SK-N-MC (cell line): Measurements from ENCODE around the gene TCF15.
"Not testable (repeated sequence)": the region's sequence is repeated elsewhere in the genome, so short reads cannot be mapped to it uniquely, and the experiment has no call there.

ENCODE experiments used
- DNase-seq: peaks from one replicate; pipeline ENCODE4 v3.0.0-alpha.2; 2011; ENCODE audit warnings: low read depth, low spot score
- H3K27ac ChIP-seq: fragments of 200-600 bp; sonication (generic); 2 replicates; pipeline ENCODE4 v1.5.1; 2016; ENCODE audit warnings: mixed run types
- H3K36me3 ChIP-seq: fragments of 200-600 bp; sonication (generic); 2 replicates; pipeline ENCODE4 v1.6.1; 2017; ENCODE audit warnings: antibody characterized with exemption, low read length, mixed read lengths; ENCODE audit not compliant: insufficient read depth
- H3K4me3 ChIP-seq: fragments of 200-600 bp; sonication (generic); 2 replicates; pipeline ENCODE4 v1.5.1; 2016
- H3K9ac ChIP-seq: fragments of 200-600 bp; sonication (generic); 2 replicates; pipeline ENCODE4 v1.8.0; 2017; ENCODE audit warnings: mixed run types, mixed read lengths; ENCODE audit not compliant: insufficient read length
- H3K9me3 ChIP-seq: fragments of 200-600 bp; sonication (generic); 2 replicates; pipeline ENCODE4 v1.6.1; 2017; ENCODE audit warnings: low read depth, mild to moderate bottlenecking, antibody characterized with exemption, low read length, moderate library complexity, mixed read lengths
- EZH2 ChIP-seq: fragments of 200-600 bp; sonication (generic); IDR thresholded peaks from one replicate; pipeline ENCODE4 v1.6.1; 2017; ENCODE audit warnings: antibody characterized with exemption
- FOXP2 ChIP-seq: optimal IDR thresholded peaks from 2 replicates; pipeline ENCODE3; 2011; ENCODE audit warnings: mild to moderate bottlenecking, moderate library complexity; ENCODE audit not compliant: insufficient read depth; ENCODE audit errors: extremely low read length, control extremely low read depth
- POLR2AphosphoS5 ChIP-seq: IDR thresholded peaks from 2 replicates; pipeline ENCODE4 v1.6.1; 2012; ENCODE audit warnings: mild to moderate bottlenecking, low read depth, low read length, borderline replicate concordance

The TCF15 gene

DNA sequence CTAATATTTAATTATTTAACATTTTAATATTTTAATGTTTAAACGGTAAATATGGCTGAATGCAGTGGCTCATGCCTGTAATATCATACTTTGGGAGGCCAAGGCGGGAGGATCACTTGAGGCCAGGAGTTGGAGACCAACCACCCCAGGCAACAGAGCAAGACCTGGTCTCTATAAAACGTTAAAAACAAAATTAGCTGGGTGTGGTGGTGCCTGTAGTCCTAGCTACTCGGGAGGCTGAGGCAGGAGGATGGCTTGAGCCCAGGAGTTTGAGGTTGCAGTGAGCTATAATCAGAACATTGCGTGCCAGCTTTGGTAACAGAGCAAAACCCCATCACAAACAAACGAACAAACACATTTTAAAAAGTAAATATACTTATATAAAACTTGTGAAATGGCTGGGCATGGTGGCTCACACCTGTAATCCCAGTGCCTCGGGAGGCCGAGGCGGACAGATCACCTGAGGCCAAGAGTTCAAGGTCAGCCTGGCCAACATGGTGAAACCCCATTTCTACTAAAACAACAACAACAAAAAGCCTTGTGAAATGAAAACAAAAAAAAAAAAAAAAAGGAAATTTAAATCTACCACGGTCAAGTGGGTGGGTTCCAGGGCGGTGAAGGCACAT is 34.7 kb upstream of the TCF15 start:
- Histone ChIP-seq H3K4me3 (no peak overlapping the region), H3K9ac (no peak overlapping the region), H3K9me3 (no peaks in the 10 kb centered on the region), H3K27ac (no peak overlapping the region), H3K36me3 (peaks cover 13% of the 10 kb centered on the region)
- no peak for TF ChIP-seq POLR2AphosphoS5
- TF ChIP-seq FOXP2: no peak
- TF ChIP-seq EZH2: no peak
- no peak for DNase-seq

DNA sequence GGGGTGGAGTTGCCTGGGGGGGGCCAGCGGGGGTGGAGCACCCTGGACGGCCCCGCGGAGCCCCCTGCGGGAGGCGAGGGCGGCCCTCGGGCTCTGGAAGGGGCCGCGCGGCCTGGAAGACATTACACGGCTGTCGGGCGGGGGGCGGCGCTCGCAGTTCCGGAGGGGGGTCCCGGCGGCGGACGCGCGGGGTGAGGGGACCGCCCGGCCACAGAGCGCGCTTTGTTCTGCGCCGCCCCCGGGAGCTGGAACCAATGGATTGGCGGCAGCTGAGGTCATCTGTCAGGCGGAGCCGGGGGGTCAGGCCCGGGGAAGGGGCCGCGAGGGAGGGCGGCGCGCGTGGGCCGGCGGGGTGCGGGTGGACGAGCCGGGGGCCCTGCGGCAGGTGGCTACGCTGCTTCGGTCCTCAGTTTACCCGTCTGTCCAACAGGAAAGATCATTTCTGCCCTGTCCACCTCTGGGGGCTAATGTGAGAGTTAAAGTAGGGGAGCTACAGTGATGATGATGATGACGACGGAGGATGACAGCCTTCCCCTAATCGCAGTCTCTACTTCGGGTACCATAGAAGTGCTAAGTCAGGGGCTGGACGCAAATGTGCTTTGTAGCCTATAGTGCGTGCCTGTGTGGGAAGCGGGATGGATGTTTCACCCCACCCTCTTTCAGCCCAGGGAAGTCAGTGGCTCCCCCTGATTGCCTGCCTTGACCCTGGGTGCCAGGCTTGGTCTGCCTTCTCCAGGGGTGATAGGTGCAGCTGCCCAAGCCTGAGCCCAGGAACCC is 32.5 kb upstream of the TCF15 start:
- no peak for DNase-seq
- TF ChIP-seq EZH2 (no peak), POLR2AphosphoS5 (no peak), FOXP2 (no peak)
- H3K4me3 ChIP-seq: no peak overlapping the region

DNA sequence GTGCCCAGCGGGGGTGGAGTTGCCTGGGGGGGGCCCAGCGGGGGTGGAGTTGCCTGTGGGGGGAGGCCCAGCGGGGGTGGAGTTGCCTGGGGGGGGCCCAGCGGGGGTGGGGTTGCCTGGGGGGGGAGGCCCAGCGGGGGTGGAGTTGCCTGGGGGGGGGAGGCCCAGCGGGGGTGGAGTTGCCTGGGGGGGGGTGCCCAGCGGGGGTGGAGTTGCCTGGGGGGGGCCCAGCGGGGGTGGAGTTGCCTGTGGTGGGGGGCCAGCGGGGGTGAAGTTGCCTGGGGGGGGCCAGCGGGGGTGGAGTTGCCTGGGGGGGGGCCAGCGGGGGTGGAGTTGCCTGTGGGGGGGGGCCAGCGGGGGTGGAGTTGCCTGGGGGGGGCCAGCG is 31.9 kb upstream of the TCF15 start:
- not testable (repeated sequence) for DNase-seq

More for the DNA sequence above, 32.5 kb upstream of the TCF15 start:
- no peaks in the 10 kb centered on the region for H3K9me3 ChIP-seq
- H3K36me3 ChIP-seq: peaks cover 3% of the 10 kb centered on the region
- no peak overlapping the region for H3K9ac ChIP-seq
- no peak overlapping the region for H3K27ac ChIP-seq

DNA sequence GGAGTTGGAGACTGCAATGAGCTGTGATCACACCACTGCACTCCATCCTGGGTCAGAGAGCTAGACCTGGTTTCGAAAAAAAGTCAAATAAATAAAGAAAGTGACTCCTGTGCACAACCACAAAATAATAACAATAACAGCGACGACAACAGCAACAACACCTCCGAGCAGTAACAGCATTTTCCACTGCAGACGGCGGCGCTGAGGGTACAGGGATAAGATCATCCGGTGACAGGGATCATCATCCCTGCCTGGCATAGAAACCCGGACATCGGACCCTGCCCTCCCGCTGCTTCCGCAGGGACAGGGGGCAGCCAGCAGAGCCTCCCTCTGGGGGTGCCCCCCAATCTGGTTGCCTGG is 31.4 kb upstream of the TCF15 start:
- no peaks in the 10 kb centered on the region for H3K36me3 ChIP-seq
- H3K9me3 ChIP-seq: no peaks in the 10 kb centered on the region
- H3K4me3 ChIP-seq: no peak overlapping the region
- no peak overlapping the region for H3K27ac ChIP-seq
- H3K9ac ChIP-seq: no peak overlapping the region
- TF ChIP-seq FOXP2: no peak
- no peak for TF ChIP-seq EZH2
- TF ChIP-seq POLR2AphosphoS5: no peak
- no peak for DNase-seq

More for the DNA sequence above, 31.9 kb upstream of the TCF15 start:
- H3K9me3 ChIP-seq, H3K36me3 ChIP-seq, H3K9ac ChIP-seq, H3K4me3 ChIP-seq, H3K27ac ChIP-seq: not testable (repeated sequence)

DNA sequence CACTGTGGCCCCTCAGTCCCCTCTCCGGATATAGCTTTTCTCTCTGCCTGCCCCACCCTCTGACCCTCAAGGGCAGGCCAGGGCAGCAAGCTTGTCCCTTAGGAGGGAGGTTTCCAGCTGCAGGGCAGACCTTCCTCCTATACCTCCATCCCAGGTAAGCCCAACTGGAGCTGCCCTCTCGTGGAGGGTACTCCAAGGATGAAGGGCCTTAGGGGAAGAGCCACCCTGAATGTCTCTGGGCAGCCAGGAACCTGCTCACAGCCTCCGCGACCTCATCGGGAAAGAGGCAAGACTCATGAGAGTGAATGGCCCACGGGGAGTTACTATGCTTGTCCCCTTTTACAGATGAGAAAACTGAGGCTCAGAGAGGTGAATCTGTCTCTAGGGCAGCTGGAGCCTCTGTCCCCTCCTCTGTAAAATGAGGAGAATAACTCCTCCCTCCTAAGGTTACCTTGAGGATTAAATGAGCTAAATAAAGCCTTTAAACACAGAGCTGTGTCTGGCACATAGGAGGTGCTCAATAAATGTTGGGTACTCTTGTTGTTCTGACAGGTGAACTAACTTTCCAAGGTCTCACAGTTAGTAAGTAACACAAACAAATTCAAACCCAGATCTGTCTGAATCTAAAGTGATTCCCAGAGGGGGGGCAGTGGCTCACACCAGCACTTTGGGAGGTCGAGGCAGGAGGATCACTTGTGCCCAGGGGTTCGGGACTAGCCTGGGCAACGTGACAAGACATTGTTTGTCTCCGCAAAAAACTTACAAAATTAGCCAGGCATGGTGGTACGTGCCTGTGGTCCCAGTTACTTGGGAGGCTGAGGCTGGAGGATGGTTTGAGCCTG is 30.8 kb upstream of the TCF15 start:
- DNase-seq: no peak
- TF ChIP-seq EZH2 (no peak), FOXP2 (no peak), POLR2AphosphoS5 (no peak)
- Histone ChIP-seq H3K9me3 (no peaks in the 10 kb centered on the region), H3K9ac (no peak overlapping the region), H3K27ac (no peak overlapping the region), H3K4me3 (no peak overlapping the region), H3K36me3 (no peaks in the 10 kb centered on the region)

DNA sequence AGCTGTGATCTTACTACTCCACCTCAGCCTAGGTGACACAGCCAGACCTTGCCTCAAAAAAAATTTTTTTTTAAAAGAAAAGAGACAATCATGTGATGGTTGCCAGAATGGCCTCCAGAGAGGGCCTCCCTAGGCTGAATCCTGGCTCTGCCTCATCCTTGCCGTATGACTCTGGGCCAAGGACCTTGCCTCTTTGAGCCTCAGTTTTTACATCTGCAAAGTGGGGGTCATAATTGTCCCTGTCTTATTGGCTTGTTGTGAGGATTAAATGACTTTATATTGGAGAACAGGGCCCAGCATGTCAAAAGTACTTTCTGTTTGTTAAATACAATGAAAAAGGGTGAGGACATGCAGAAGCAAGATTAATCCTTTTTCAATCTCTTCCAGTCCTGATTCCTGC is 28.5 kb upstream of the TCF15 start:
- TF ChIP-seq POLR2AphosphoS5 (no peak), EZH2 (no peak), FOXP2 (no peak)
- Histone ChIP-seq H3K36me3 (no peaks in the 10 kb centered on the region), H3K9ac (no peak overlapping the region), H3K4me3 (no peak overlapping the region), H3K27ac (no peak overlapping the region), H3K9me3 (no peaks in the 10 kb centered on the region)
- DNase-seq: no peak

DNA sequence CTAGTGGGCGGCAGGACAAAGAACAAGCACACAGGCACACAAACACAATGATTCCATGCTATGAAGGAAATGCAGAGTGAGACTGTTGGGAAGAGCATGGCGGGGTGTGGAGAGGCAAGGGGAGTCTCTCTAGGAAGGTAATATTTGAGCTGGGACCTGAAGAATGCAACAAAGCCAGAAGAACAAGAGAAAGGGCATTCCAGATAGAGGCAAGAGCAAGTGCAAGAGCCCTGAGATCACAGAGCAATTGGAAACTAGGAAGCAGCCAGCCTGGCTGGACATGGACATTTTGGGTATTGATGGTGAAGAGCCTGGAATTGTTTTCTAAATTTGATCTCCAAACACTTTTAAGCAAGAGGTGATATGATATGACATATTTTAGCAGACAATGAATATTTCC is 27.4 kb upstream of the TCF15 start:
- Histone ChIP-seq H3K36me3 (no peaks in the 10 kb centered on the region), H3K4me3 (no peak overlapping the region), H3K27ac (no peak overlapping the region), H3K9me3 (no peaks in the 10 kb centered on the region), H3K9ac (no peak overlapping the region)
- DNase-seq: no peak
- TF ChIP-seq POLR2AphosphoS5: no peak
- no peak for TF ChIP-seq EZH2
- no peak for TF ChIP-seq FOXP2

DNA sequence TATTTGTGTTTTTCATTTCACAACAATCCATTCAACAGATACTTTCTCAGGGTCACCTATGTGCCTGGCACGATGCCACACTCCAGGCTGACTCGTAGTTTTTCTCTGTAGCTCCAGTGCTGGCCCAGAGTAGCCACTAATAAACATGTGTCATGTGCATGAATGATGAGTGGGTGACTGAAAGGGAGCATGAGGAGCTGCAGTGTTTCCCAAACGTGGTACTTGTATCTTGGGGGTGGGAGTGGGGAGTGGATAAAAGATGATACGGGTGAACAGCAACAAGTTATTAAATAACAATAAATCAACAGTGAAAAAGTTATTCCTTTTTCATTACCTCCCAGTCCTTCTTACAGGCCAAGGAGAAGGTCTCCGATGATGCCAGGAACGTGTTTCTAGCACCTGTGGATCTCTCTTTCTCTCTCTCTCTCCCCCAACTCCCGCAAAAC is 25.8 kb upstream of the TCF15 start:
- no peak overlapping the region for H3K4me3 ChIP-seq
- H3K9ac ChIP-seq: no peak overlapping the region
- no peaks in the 10 kb centered on the region for H3K36me3 ChIP-seq
- no peak overlapping the region for H3K27ac ChIP-seq
- H3K9me3 ChIP-seq: no peaks in the 10 kb centered on the region
- DNase-seq: no peak
- TF ChIP-seq FOXP2 (no peak), EZH2 (no peak), POLR2AphosphoS5 (no peak)
